Fibroblast of skin of right quadriceps (primary cell): Measurements from ENCODE around the gene PLEKHG4B.
"Not testable (repeated sequence)": the region's sequence is repeated elsewhere in the genome, so short reads cannot be mapped to it uniquely, and the experiment has no call there.

Experiments
- DNase-seq: peaks from one replicate; pipeline ENCODE4 v3.0.0-alpha.2; 2013

Gene PLEKHG4B

DNA sequence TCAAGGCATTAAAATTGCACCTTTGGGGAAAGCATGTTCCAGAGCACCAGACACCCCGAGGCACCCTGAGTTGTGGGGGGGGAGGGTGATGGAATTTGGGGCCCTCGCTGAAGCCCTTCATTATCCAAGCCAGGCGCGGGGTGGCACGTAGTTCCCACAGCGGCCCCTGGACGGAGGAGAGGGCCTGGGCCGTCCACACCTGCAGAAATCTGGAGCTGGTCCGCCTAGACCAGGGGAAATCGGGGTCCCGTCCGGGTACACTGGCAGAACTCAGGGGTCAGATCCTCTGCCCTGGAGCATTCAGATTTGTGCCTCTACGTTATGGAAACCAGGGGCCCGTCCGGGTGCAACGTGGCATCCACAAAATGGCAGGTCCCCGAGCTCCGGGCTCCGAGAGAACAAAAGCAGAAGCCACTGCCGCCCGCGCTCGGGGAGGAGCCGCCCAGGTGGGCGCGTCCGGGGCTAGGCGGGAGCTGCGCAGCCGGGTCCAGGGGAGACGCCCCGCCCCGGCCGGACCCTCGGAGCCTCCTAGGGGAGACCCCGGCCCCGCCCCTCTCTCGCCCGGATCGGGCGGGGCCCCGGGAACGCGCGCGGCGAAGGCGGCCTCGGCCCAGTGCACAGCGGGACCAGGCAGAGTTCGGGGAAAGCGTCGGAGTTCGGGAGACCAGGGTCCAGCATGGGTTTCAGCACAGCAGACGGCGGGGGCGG, at the start of gene PLEKHG4B:
PLEKHG4B (plus strand) TSS at position 613 of the 708 bp plus-strand sequence; CDS start at position 677, 64 bp downstream.
- DNase-seq, result peak; percentile 61

- DNase-seq, result peak; percentile 19
Observed at GRCh38 chr5:42250-42649, 49.7 kb upstream of the PLEKHG4B start.

GRCh38 chr5:48192-48591, 43.8 kb upstream of the PLEKHG4B start:
- DNase-seq, result no peak

GRCh38 chr5:49530-49929, 42.4 kb upstream of the PLEKHG4B start:
- DNase-seq, result not testable (repeated sequence)

DNA sequence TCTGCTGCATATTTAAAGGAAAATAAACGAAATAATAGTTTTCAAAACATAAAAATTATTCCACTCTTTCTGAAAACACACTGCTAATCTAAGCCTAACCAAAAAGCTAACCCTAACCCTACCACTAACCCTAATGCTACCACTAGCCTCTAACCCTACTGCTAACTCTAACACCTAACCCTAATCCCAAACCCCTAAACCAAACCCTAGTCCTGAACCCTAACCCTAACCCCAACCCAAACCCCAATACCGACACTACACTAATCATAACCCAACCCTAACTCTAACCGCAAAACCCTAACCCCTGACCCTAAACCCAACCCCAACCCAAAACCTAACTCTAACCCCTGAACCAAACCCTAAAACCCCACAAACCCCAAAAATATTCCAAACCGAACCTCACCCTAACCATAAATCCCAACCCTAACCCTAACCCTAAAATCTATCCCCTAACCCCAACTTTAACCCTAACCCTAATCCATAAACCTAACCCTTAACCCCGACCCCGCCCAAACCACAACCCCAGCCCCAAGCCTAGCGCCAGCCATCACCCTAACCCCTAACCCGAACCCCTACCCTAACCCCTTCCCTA, 41.9 kb upstream of the PLEKHG4B start:
- no peak for DNase-seq

GRCh38 chr5:50724-51499, 41.1 kb upstream of the PLEKHG4B start:
- no peak for DNase-seq

DNA sequence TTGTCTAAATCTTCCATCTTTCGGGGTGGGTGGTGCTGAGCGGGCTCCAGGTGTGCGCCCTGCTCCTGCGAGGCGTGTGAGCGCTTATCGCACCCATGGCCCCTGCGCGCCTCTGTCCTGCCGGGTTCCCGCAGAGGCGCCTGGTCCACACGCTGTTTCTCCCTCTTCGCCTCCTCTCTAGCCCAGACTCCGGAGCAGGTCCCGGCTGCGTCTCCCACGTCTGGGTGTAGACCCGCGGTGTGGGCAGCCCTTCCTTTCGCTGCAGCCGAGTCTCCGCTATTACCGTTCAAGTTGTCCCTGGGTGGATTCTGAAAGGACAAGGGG, 40.5 kb upstream of the PLEKHG4B start:
- no peak for DNase-seq

GRCh38 chr5:53381-54174, 38.4 kb upstream of the PLEKHG4B start:
- peak; percentile 35 for DNase-seq

- no peak for DNase-seq
Observed at GRCh38 chr5:54175-54730, 37.7 kb upstream of the PLEKHG4B start.

GRCh38 chr5:54876-55569, 36.9 kb upstream of the PLEKHG4B start:
- no peak for DNase-seq

DNA sequence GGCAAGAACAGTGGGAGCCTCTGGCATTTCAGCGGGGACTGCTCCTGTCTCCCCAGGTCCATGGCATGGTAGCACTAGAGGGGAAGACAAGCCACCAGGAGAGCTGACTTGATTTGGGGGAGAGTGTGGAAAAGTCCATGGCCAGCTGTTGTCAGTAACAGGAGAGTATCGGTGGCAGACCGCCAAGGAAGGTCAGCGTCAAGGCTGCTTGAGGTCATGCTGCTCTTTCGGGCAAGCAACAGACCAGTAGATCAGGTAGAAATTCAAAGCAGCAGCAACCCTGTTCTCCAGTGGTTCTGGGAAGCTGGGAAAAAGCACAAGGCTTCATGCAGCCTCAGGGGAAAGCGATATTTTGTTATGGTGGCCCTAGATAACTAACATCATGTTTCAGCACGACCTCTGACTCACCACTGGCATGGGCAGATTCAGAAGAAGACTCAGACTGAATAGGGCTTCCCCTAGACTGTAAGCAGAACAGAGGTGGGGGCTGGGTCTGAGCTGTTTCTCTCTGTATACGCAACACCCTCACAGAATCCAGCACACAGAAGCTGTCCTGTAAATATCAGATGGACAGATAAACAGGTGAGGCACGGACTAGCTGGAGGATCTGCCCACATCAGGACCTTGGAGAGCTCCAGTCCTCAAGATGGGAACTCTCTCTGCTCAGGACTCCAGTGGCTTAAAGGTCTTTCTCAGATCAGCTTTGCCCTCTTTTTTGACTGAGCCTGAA, 35.2 kb upstream of the PLEKHG4B start:
- peak; percentile 16 for DNase-seq

DNA sequence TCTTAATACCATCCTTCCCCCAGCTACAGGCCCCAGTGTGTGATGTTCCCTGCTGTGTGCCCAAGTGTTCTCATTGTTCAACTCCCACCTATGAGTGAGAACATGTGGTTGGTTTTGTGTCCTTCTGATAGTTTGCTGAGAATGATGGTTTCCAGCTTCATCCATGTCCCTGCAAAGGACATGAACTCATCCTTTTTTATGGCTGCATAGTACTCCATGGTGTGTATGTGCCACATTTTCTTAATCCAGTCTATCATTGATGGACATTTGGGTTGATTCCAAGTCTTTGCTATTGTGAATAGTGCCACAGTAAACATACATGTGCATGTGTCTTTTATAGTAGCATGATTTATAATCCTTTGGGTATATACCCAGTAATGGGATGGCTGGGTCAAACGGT, 31.7 kb upstream of the PLEKHG4B start:
- not testable (repeated sequence) for DNase-seq

DNA sequence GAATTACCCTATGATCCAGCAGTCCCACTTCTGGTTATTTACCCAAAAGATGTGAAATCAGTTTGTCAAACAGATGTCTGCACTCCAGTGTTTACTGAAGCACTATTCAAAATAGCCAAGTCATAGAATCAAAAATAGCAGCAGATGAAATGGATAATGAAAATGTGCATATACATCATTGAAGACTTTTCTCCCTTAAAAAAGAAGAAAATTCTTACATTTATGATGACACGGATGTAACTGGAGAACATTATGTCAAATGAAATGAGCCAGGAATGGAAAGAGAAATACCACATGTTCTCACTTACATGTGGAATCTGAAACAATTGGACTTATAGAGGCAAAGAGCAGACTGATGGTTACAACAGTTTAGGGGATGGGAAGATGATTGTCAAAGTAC, 21.5 kb upstream of the PLEKHG4B start:
- no peak for DNase-seq

GRCh38 chr5:72316-73180, 19.4 kb upstream of the PLEKHG4B start:
- not testable (repeated sequence) for DNase-seq

GRCh38 chr5:73181-73447, 18.9 kb upstream of the PLEKHG4B start:
- not testable (repeated sequence) for DNase-seq

DNA sequence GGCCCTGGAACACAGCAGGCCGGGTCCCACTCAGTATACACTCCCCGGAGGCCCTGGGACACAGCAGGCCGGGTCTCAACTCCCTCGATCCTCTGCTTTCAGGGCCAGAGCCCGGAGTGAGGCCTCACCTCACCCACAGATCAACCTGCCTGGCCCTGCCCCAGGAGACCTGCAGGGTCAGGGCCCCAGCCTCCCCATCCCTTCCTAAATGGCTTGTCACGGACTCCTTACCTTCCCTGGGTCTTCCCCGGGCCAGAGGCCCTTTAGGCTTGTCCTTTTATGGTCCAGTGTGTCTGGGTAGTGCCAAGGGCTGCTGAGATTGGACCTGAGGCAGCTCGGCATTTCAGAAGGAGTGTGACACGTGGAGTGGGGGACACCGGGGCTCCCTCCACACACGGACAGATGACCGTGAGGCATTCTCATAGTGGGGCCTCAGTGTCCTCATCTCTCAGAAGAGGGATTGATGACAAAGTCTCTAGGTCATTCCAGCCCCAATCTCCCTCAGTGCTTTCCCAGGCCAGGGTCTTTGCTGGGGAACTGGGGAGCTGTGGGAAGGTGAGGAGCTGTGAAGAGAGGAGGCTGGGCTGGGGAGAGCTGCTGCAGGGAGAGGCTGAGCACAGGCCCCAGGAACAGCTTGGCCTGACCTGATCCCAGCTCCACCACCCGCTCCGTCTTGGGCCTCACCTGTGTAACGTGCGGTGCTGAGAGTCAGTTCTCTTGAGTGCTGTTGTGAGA, 18.0 kb upstream of the PLEKHG4B start:
- DNase-seq, result no peak

DNA sequence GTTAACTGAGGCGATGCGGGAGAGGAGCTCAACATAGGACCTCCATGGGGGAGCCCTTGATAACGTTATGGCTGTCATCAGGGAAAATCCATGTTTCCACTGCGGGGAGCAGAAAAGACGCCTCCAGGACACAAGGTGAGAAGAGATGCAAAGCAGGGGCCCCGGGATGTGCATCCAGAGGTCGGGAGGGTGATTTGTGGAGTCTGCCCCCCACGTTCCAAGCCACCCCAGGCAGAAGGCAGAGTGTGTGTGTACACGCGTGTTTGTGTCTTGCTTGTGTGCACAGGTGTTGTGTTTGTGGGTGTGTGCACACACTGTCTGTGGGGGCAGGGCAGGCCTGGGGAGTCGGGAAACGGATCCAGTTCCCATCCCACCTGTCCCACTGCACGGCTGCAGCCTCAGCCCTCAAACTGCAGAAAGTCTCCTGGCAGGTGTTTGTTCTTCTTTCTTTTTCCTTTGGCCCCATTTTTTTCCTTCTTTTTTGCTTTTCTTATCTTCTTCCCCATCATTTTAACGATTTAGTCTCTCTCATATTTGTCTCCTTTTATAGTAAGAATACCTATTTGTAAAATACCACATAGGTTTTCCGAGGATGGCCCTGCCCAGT, 17.4 kb upstream of the PLEKHG4B start:
- no peak for DNase-seq

GRCh38 chr5:75331-76320, 16.3 kb upstream of the PLEKHG4B start:
- DNase-seq, result no peak
